Stimulated activated naive CD8-positive, alpha-beta T cell treated with anti-CD3 and anti-CD28 coated beads, Interleukin-15, Interleukin-2, amounts not matched to agents 100 ng/mL and 50 ng/mL, for 24 hours (primary cell): ENCODE data around the gene KIF22.
A peak's percentile ranks its signal among the peaks of the same experiment; 100 is the strongest.
"Not testable (repeated sequence)": the region's sequence is repeated elsewhere in the genome, so short reads cannot be mapped to it uniquely, and the experiment has no call there.

Experiments
- H3K27ac Mint-ChIP-seq: one replicate; pipeline ENCODE4 v1.8.0; 2021; ENCODE audit warnings: mild to moderate bottlenecking, mixed read lengths
- H3K27me3 Mint-ChIP-seq: one replicate; pipeline ENCODE4 v1.8.0; 2021; ENCODE audit warnings: mixed read lengths
- H3K36me3 Mint-ChIP-seq: one replicate; pipeline ENCODE4 v1.8.0; 2021; ENCODE audit warnings: low read depth, mixed read lengths
- H3K4me1 Mint-ChIP-seq: one replicate; pipeline ENCODE4 v1.8.0; 2021; ENCODE audit warnings: low read depth, mixed read lengths
- H3K4me3 Mint-ChIP-seq: one replicate; pipeline ENCODE4 v1.8.0; 2021; ENCODE audit warnings: mild to moderate bottlenecking, mixed read lengths
- H3K9me3 Mint-ChIP-seq: one replicate; pipeline ENCODE4 v1.8.0; 2021; ENCODE audit warnings: mixed read lengths

KIF22 gene

GRCh38 chr16:29757950-29758466 is 32.5 kb upstream of the KIF22 start:
- H3K4me3 Mint-ChIP-seq, result no peak overlapping the region
- H3K27ac Mint-ChIP-seq, result no peak overlapping the region
- no peaks in the 10 kb centered on the region for H3K36me3 Mint-ChIP-seq
- peaks cover 23% of the 10 kb centered on the region for H3K4me1 Mint-ChIP-seq
- no peaks in the 10 kb centered on the region for H3K27me3 Mint-ChIP-seq
- no peaks in the 10 kb centered on the region for H3K9me3 Mint-ChIP-seq

DNA sequence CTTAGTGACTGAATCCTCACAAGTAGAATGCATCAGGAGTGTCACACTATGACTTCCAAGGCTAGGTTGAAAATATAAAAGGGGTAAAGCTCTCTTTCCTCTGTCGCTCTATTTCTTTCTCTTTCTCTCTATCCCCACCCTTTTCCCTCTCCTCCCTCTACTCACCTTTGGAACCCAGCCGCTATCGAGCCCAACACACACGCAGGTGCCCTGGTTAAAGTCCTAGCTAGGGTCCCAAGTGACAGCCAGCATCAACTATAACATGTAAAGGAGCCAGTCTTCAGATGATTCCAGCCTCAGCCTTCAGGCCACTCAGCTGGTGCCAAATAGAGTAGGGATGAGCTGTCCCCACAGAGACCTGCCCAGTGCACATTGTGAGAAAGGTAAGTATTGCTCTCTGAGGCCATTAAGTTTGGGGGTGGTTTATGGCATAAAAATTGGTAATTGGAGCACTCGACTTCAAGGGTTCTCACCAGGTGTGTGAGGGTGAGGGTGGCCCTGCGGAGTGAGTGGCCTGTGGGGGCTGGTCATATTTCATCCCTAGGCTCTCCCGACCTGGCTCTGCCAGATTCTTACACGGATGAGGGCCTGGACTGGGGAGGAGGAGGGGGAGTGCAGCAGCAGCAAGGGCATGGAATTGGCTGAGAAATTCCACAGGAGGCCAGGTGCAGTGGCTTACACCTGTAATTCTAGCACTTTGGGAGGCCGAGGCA is 29.8 kb upstream of the KIF22 start:
- no peak overlapping the region for H3K4me3 Mint-ChIP-seq
- no peaks in the 10 kb centered on the region for H3K27me3 Mint-ChIP-seq
- H3K4me1 Mint-ChIP-seq, result peaks cover 11% of the 10 kb centered on the region
- no peak overlapping the region for H3K27ac Mint-ChIP-seq
- no peaks in the 10 kb centered on the region for H3K9me3 Mint-ChIP-seq
- no peaks in the 10 kb centered on the region for H3K36me3 Mint-ChIP-seq

DNA sequence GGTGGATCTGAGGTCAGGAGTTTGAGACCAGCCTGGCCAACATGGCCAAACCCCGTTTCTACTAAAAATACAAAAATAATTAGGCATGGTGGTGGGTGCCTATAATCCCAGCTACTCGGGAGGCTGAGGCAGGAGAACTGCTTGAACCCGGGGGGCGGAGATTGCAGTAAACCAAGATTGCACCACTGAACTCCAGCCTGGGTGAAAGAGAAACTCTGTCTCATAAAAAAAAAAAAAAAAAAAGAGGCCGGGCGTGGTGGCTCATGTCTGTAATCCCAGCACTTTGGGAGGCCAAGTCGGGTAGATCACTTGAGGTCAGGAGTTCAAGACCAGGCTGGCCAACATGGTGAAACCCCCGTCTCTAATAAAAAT is 29.3 kb upstream of the KIF22 start:
- not testable (repeated sequence) for H3K4me1 Mint-ChIP-seq, H3K9me3 Mint-ChIP-seq, H3K4me3 Mint-ChIP-seq, H3K27ac Mint-ChIP-seq, H3K36me3 Mint-ChIP-seq, H3K27me3 Mint-ChIP-seq

- Mint-ChIP-seq H3K36me3 (no peaks in the 10 kb centered on the region), H3K4me3 (no peak overlapping the region), H3K9me3 (no peaks in the 10 kb centered on the region), H3K4me1 (peaks cover 3% of the 10 kb centered on the region), H3K27ac (no peak overlapping the region), H3K27me3 (no peaks in the 10 kb centered on the region)
These were observed 28.7 kb upstream of the KIF22 start for GRCh38 chr16:29761882-29762281.

DNA sequence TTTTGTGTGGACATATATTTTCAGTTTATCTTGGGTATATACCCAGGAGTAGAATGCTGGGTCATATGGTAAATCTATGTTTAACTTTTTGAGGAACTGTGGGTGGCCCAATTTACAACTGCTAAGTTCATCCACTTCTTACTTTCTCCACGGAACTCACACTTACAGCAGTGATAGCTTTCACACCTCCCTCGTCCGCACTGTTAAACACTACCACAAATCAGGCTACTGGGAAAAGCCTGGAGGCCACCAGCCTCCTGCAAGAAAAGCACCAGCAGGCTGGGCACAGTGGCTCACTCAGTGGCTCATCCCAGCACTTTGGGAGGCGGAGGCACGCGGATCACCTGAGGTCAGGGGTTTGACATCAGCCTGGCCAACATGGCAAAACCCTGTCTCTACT is 27.2 kb upstream of the KIF22 start:
- no peaks in the 10 kb centered on the region for H3K36me3 Mint-ChIP-seq
- no peaks in the 10 kb centered on the region for H3K9me3 Mint-ChIP-seq
- H3K4me1 Mint-ChIP-seq, result no peaks in the 10 kb centered on the region
- no peaks in the 10 kb centered on the region for H3K27me3 Mint-ChIP-seq
- H3K4me3 Mint-ChIP-seq, result no peak overlapping the region
- peak overlapping the region; percentile 31 for H3K27ac Mint-ChIP-seq

- no peaks in the 10 kb centered on the region for H3K9me3 Mint-ChIP-seq
- H3K4me1 Mint-ChIP-seq, result no peaks in the 10 kb centered on the region
- H3K27me3 Mint-ChIP-seq, result no peaks in the 10 kb centered on the region
- no peak overlapping the region for H3K4me3 Mint-ChIP-seq
- no peak overlapping the region for H3K27ac Mint-ChIP-seq
- no peaks in the 10 kb centered on the region for H3K36me3 Mint-ChIP-seq
These were observed 25.2 kb upstream of the KIF22 start for GRCh38 chr16:29765167-29766032.

DNA sequence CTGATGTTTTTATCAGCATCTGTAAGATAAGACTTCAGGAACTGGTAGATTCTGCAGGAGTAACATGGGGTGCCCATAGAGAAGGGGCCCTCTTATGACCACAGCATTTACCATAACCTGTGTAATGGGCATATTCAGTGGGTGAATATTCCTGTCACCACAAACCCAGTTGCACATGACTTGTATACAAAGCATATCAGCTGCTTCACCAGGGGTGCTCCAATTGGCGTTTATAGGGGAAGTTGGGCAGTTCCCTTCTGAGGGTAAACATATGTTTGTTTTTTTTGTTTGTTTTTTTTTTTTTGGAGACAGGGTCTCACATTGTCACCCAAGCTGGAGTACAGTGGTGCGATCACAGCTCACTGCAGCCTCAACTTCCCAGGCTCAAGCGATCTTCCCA is 24.0 kb upstream of the KIF22 start:
- no peaks in the 10 kb centered on the region for H3K9me3 Mint-ChIP-seq
- H3K4me1 Mint-ChIP-seq, result no peaks in the 10 kb centered on the region
- no peaks in the 10 kb centered on the region for H3K27me3 Mint-ChIP-seq
- no peaks in the 10 kb centered on the region for H3K36me3 Mint-ChIP-seq
- no peak overlapping the region for H3K4me3 Mint-ChIP-seq
- H3K27ac Mint-ChIP-seq, result no peak overlapping the region

DNA sequence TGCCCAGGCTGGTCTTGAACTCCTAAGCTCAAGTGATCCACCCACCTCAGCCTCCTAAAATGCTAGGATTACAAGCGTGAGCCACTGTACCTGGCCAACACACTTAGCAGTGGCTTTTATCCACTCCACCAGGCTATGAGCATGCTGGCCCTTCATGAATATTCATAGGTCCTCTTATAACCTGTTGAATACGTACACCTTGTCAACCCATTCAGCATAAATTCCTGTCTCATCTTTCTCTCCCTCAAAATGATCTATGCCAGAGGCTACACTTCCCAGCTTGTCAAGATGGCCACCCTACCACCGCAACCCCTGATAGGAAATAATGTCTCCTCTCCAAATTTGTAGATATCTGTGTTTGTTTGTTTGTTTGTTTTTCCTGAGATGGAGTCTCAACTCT is 23.5 kb upstream of the KIF22 start:
- Mint-ChIP-seq H3K4me1 (no peaks in the 10 kb centered on the region), H3K27me3 (no peaks in the 10 kb centered on the region), H3K36me3 (no peaks in the 10 kb centered on the region), H3K9me3 (no peaks in the 10 kb centered on the region), H3K27ac (no peak overlapping the region), H3K4me3 (no peak overlapping the region)

DNA sequence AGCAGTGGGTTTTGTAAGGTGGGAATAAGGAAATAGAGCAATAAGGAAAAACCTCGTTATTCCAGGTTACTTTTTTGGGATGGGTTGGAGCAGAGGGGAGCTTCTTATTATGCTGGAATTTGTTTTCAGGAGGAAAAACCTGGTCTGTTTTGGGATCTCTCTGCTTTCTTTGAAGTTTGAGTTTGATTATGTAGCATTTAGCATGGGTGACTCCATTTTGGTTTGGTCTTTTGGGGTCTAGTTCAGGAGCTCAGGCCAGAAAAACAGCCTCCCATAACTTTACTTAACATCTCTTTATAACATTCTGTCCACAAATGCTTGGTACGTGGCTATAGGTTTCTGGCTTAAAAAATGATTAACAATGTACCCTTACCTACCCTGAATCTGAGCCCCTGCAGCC is 21.0 kb upstream of the KIF22 start:
- H3K36me3 Mint-ChIP-seq, result no peaks in the 10 kb centered on the region
- H3K4me3 Mint-ChIP-seq, result no peak overlapping the region
- H3K4me1 Mint-ChIP-seq, result no peaks in the 10 kb centered on the region
- H3K27me3 Mint-ChIP-seq, result no peaks in the 10 kb centered on the region
- no peak overlapping the region for H3K27ac Mint-ChIP-seq
- H3K9me3 Mint-ChIP-seq, result no peaks in the 10 kb centered on the region

DNA sequence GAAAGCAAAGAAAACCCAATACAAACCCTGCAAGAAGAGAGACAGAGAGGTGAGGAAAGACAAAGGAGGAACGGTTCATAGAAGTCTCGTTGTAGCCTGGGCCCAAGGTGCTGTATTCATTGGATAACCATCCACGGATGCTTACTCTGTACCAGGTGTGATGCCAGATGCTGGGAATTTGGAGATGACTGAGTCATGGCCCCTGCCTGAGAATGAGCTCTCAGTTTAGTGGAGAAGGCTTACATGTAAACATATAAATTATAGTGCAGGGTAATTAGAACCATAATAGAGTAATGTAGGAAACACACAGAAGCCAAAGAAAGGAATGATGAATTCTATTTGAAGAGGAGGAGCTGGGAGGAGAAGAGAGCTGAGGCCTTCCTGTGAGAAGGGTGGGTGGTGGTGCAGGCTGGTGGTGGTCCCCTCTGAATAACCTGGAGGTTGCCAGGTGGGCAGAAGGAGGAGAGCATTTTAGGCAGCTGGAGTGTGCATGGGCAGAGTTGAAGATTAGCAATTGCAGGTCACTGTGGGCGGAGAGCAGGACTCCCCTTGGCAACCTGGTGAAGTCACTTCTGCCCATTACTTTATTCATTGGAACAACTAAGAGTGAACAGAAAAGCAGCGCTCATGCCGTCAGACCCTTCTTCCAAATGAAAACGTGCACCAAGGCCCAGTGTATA is 20.2 kb upstream of the KIF22 start:
- no peak overlapping the region for H3K27ac Mint-ChIP-seq
- H3K27me3 Mint-ChIP-seq, result no peaks in the 10 kb centered on the region
- no peak overlapping the region for H3K4me3 Mint-ChIP-seq
- H3K36me3 Mint-ChIP-seq, result no peaks in the 10 kb centered on the region
- H3K9me3 Mint-ChIP-seq, result no peaks in the 10 kb centered on the region
- peaks cover under 1% of the 10 kb centered on the region for H3K4me1 Mint-ChIP-seq

DNA sequence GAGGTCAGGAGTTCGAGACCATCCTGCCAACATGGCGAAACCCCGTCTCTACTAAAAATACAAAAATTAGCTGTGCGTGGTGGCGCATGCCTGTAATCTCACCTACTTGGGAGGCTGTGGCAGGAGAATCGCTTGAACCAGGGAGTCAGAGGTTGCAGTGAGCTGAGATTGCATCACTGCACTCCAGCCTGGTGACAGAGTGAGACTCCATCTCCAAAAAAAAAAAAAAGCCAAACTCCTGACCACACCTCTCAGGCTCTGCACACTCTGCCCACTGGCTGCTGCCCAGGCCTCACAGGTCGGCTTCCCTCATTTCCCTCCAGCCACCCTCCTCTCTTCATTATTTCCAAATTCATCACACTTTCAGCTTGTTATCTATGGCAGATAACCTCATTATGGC is 18.2 kb upstream of the KIF22 start:
- not testable (repeated sequence) for H3K9me3 Mint-ChIP-seq, H3K4me3 Mint-ChIP-seq, H3K4me1 Mint-ChIP-seq, H3K36me3 Mint-ChIP-seq, H3K27me3 Mint-ChIP-seq, H3K27ac Mint-ChIP-seq

GRCh38 chr16:29774730-29775129 is 15.8 kb upstream of the KIF22 start:
- no peaks in the 10 kb centered on the region for H3K36me3 Mint-ChIP-seq
- no peak overlapping the region for H3K4me3 Mint-ChIP-seq
- H3K9me3 Mint-ChIP-seq, result no peaks in the 10 kb centered on the region
- H3K27ac Mint-ChIP-seq, result peak overlapping the region; percentile 77
- no peaks in the 10 kb centered on the region for H3K27me3 Mint-ChIP-seq
- peaks cover 6% of the 10 kb centered on the region for H3K4me1 Mint-ChIP-seq

DNA sequence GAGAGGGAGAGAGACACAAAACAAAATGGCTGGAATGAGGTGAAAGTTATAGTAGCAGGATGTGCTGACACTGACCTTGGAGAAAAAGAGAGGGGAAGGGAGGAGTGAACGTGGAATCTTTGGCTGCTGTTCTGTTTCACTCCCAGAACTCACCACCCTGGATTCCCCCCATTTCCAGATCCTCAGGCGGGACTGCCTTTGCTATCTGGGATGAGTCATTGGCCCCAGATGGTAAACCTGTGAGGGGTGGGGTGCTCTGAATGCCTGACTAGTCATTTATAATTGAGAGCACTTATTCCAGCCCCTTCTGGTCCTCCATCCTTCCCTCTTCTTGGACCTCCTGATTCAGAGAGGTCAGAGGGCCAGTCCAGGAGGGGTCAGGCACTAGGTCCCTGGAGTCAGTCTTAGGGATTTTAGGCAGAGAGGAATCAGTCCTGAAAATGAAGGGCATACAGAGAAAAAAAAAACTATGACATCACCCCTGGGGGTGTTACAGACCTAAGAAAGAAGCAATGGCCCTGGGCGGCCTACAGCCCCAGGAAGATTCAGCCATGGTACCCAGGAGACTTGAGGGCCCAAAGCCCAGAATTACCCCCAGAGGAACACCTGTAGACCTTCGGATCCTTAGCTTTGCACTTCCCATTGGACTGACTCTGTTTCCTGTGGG is 14.7 kb upstream of the KIF22 start:
- Mint-ChIP-seq H3K4me1 (peaks cover 6% of the 10 kb centered on the region), H3K36me3 (no peaks in the 10 kb centered on the region), H3K9me3 (no peaks in the 10 kb centered on the region), H3K27ac (no peak overlapping the region), H3K4me3 (no peak overlapping the region), H3K27me3 (no peaks in the 10 kb centered on the region)

DNA sequence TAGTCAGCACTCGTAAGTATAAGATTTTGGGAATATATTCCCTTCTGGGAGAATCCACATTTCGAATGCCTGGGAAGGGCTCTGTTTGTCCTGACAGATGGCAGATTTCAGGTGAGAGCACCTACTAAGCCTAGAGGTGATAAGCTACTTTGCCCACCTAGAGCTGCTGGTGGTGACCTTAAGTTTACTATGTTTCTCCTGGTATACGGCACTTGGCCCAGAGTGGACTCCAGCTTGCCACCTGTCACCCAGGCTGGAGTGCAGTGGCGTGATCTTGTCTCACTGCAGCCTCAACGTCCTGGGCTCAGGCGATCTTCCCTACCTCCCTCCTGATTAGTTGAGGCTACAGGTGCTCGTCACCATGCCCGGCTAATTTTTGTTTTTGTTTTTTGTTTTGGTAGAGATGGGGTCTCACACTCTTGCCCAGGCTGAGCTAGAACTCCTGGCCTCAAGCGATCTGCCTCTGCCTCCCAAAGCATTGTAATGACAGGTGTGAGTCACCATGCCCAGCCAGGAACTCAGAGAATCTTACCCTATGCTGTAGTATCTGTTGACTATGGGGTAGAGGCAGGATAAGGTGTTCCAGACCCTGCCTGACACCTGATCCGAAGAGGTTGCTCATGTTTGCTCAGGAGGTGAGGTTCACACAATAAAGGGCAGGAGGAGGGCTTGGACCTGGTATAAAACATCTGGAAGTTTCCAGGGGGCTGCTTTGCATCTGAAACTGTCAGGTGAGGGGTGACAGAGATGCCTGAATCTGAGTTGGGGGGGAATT is 12.8 kb upstream of the KIF22 start, which contains the start of gene ZG16:
Gene ZG16, plus strand, starts transcription at position 681 of the 775 bp plus-strand sequence. CDS start 1,011 bp downstream, outside the sequence.
- no peak within 1 kb of the TSS for H3K27ac Mint-ChIP-seq
- H3K9me3 Mint-ChIP-seq, result no peaks in the 10 kb centered on the region
- no peaks in the 10 kb centered on the region for H3K36me3 Mint-ChIP-seq
- no peaks in the 10 kb centered on the region for H3K27me3 Mint-ChIP-seq
- H3K4me1 Mint-ChIP-seq, result peaks cover 6% of the 10 kb centered on the region
- no peak within 1 kb of the TSS for H3K4me3 Mint-ChIP-seq
